AG09309 (cell line): Measurements from ENCODE around the gene ZNF506.
"Not testable (repeated sequence)": the region's sequence is repeated elsewhere in the genome, so short reads cannot be mapped to it uniquely, and the experiment has no call there.

Experiments used
- DNase-seq: peaks from one replicate; pipeline ENCODE4 v3.0.0-alpha.2; 2010; ENCODE audit warnings: low read depth
- H3K4me3 ChIP-seq: 2 replicates; pipeline ENCODE4 v1.5.1; 2011; ENCODE audit warnings: mild to moderate bottlenecking, low read depth, low read length, moderate library complexity; ENCODE audit not compliant: control insufficient read depth
- CTCF ChIP-seq: IDR thresholded peaks from 2 replicates; pipeline ENCODE4 v1.5.1; 2011; ENCODE audit warnings: mild to moderate bottlenecking, low read depth, low read length, inconsistent platforms; ENCODE audit not compliant: insufficient read depth, control insufficient read depth; ENCODE audit errors: missing control alignments

ZNF506 gene

GRCh38 chr19:19817357-19817756 lies 4.2 kb downstream of the ZNF506 start:
- DNase-seq, result no peak
- no peak for TF ChIP-seq CTCF
- H3K4me3 ChIP-seq, result no peak overlapping the region

- H3K4me3 ChIP-seq, result no peak overlapping the region
- TF ChIP-seq CTCF, result no peak
- no peak for DNase-seq
Measured at GRCh38 chr19:19816679-19817078, 4.9 kb downstream of the ZNF506 start.

- not testable (repeated sequence) for H3K4me3 ChIP-seq, DNase-seq
Measured at GRCh38 chr19:19811999-19812398, 9.6 kb downstream of the ZNF506 start.

GRCh38 chr19:19805480-19805879 lies 16.1 kb downstream of the ZNF506 start:
- no peak for DNase-seq
- H3K4me3 ChIP-seq, result no peak overlapping the region
- TF ChIP-seq CTCF, result no peak

- H3K4me3 ChIP-seq, result no peak overlapping the region
- TF ChIP-seq CTCF, result no peak
- DNase-seq, result no peak
Measured at GRCh38 chr19:19788015-19788414, 33.5 kb downstream of the ZNF506 start.

GRCh38 chr19:19785476-19785875 lies 36.1 kb downstream of the ZNF506 start:
- DNase-seq, H3K4me3 ChIP-seq: not testable (repeated sequence)

GRCh38 chr19:19782783-19783182 lies 38.8 kb downstream of the ZNF506 start:
- no peak overlapping the region for H3K4me3 ChIP-seq
- no peak for TF ChIP-seq CTCF
- DNase-seq, result no peak

GRCh38 chr19:19781791-19782190 lies 39.8 kb downstream of the ZNF506 start:
- not testable (repeated sequence) for DNase-seq, H3K4me3 ChIP-seq

GRCh38 chr19:19778666-19779065 lies 42.9 kb downstream of the ZNF506 start:
- TF ChIP-seq CTCF, result no peak
- DNase-seq, result no peak

More at GRCh38 chr19:19778666-19779065, 42.9 kb downstream of the ZNF506 start:
- no peak overlapping the region for H3K4me3 ChIP-seq
